GM18519 (cell line): ENCODE measurements around the gene UTY.

ENCODE experiments used
- ATAC-seq: cut with Tn5 transposase; IDR thresholded peaks from one replicate; pipeline ENCODE4 v1.9.1; 2021; ENCODE audit warnings: mild to moderate bottlenecking, moderate library complexity; ENCODE audit not compliant: unreplicated experiment, low FRiP score

UTY gene

GRCh38 chrY:13416869-13417661 lies 62.8 kb downstream of the UTY start:
- ATAC-seq = peak; percentile 82

DNA sequence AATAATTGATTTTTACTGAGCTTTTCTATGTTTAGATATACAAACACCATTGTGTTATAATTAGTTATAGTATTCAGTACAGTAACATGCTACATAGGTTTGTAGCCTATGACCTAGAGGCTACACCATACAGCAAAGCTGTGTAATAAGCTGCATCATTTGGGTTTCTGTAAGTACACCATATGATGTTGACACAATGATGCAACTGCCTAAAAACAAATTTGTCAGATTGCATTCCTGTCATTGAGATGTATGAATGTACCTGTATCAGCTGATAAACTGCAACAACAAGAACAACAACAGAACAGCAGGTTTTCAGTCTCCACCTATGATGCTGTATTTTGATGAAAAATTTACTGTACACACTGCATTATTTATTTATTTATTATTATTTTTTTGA lies 64.3 kb downstream of the UTY start:
- ATAC-seq = no peak

GRCh38 chrY:13398876-13399275 lies 81.0 kb downstream of the UTY start:
- no peak for ATAC-seq

DNA sequence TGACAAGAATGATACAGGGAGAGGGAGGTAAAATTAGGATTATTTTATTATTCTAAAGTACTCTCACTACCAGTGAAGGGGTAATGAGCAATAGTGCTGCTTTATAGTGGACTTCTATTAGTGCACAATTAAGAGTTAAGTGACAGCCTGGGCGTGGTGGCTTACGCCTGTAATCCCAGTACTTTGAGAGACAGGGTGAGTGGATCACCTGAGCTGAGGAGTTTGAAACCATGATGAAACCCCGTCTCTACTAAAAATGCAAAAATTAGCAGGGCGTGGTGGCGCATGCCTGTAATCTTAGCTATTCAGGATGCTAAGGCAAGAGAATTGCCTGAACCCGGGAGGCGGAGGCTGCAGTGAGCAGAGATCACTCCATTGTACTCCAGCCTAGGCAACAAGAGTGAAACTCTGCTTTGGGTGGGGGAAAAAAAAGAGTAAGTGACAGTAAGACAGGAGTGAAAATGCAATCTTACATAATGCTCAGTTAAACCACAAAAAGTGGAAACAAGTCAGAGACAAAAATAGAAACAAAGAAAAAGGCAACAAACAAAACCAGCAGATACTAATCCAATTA lies 98.6 kb downstream of the UTY start:
- ATAC-seq = peak; percentile 72

DNA sequence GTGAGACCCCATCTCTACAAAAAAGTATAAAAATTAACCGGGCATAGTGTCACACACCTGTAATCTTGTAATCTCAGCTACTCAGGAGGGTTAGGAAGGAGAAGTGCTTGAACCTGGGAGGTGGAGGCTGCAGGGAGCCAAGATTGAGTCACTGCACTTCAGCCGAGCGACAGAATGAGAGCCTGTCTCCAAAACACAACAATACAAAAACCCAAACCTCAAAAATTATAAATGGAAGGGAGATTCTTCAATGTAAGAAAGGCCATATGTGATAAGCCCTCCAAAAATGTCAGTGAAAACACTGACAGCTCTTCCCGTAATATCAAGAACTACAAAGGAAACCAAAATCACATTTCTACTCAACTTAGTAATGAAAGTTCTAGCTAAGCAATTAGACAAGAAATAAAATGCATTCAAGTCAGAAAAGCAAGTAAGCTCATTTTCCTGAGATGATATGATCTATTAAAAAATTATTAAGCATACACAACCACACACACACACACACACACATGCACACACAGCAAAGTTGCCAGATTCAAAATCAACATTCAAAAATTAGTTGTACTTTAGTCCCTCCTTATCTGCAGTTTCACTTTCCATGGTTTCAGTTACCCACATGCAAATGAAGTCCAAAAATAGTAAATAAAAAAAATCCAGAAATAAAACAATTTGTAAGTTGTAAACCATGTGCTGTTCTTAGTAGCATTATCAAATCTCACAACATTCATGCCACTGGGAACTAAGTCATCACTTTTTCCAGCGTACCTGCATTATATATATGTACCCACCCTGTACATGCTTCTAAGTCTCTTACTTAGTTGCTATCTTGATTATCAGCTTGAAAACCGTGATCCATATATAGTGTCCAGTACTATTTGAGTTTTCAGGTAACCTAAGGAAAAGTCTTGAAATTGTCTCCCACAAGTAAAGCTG lies 108.7 kb downstream of the UTY start:
- no peak for ATAC-seq

DNA sequence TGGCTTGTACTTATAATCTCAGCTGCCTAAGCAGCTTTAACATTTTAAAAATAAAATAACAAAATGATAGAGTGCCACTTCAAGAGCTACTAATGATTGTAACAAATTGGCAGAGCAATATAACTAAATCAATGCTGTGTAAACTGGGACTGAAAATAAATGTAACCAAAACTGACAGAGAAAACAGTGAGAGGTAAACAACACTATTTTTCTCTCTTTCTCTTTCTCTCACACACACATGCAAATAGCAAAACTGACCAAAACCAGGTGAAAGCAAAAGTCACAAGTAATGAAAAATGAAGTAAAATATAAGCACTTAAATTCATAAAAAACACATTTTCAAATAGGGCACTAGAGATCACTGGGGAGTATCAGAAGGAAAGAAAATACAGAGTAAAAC lies 109.6 kb downstream of the UTY start:
- no peak for ATAC-seq

GRCh38 chrY:13368513-13368845 lies 111.4 kb downstream of the UTY start:
- ATAC-seq = no peak

- no peak for ATAC-seq
These were observed 116.2 kb downstream of the UTY start for GRCh38 chrY:13363641-13364040.

GRCh38 chrY:13362662-13363061 lies 117.2 kb downstream of the UTY start:
- no peak for ATAC-seq

GRCh38 chrY:13361656-13362636 lies 117.9 kb downstream of the UTY start:
- no peak for ATAC-seq

DNA sequence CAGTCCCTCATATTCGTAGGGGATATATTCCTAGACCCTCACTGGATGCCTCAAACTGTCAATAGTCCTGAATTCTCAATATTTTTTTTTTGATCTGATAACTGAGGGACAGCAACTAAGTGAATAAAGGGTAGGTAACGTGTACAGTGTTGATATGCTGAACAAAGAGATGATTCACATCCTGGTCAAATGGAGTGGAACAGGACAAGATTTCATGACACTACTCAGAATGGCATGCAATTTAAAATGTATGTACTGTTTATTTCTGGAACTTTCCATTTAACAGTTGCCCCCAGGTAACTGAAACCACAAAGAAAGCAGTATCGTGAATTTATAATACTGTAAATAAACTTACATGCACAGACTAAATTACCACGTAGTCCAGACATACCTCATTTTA lies 128.4 kb downstream of the UTY start:
- ATAC-seq = no peak

- ATAC-seq = no peak
These were observed 132.7 kb downstream of the UTY start for GRCh38 chrY:13347106-13347505.

DNA sequence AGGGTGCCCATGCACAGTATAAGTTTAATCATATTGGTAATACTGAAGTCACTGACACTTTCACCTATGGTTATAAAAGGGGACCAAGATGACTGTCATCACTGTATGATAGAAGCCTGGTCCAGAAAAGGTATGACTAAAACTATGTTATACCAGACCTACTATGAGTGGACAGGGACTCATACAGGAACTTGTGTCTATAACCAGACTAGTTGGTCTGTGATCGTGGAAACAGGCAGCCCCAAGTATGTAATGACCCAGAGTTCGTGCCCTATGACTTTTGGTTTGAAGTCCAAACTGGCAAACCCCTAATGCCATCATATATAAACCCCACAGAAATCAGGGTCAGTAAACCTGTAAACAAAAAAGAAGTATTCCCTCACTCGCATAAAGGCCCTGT lies 134.3 kb downstream of the UTY start:
- no peak for ATAC-seq

GRCh38 chrY:13343307-13343946 lies 136.4 kb downstream of the UTY start:
- ATAC-seq = no peak

DNA sequence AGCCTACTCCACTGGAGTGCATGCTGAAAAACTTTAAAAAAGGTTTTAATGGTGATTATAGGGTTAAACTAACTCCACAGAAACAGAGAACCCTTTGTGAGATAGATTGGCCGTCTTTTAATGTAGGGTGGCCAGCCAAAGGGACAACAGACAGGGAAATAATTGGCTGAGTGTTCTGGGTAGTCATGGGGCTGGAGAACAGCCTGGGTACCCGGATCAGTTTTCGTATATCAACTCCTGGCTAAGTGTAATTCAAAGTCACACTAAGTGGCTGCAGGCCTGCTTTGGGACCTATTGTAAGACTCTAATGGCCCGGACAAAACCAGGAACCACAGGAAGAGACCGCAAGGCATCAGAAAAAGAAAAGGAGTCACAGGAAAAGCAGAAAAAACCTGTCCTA lies 139.9 kb downstream of the UTY start:
- no peak for ATAC-seq

DNA sequence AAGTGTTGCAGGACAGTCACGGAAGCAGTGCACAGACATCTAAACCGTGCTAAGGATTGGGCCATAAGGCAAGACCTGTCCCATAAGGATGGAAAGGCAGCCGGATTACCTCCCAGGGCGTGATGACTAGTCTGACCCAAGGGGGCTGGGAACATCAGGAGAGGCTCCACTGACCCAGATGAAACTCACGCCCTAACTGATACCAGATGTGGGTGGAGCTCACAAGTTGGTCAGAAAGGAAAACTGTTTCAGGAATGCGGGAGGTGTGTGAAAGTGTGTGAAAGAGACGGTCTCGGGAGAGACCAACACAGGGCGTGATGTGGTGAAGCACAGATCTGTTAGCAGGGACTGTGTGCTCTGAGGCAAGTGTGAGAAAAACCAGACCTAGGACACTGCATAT lies 140.5 kb downstream of the UTY start:
- no peak for ATAC-seq

DNA sequence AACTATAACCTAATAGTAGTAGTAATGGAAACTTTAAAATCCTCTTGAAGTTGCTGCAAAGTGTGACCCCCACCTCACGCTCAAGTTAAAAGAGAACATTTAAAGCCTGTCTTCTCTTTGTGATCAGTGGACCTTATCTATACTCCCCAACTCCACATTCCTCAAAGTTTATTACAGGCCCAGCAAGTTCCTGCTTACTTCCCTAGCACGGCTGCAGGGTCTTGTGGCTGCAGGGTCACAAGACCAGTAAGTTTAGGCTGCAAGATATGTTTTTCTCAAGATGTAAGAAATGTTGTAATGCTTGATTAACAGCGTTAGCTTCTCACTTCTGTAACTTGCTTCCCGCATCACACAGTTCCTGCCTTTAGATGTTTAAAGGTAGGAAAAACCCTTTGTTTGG lies 141.1 kb downstream of the UTY start:
- ATAC-seq = no peak

- no peak for ATAC-seq
These were observed 141.9 kb downstream of the UTY start for GRCh38 chrY:13337934-13338333.

GRCh38 chrY:13333791-13334190 lies 146.0 kb downstream of the UTY start:
- ATAC-seq = no peak

DNA sequence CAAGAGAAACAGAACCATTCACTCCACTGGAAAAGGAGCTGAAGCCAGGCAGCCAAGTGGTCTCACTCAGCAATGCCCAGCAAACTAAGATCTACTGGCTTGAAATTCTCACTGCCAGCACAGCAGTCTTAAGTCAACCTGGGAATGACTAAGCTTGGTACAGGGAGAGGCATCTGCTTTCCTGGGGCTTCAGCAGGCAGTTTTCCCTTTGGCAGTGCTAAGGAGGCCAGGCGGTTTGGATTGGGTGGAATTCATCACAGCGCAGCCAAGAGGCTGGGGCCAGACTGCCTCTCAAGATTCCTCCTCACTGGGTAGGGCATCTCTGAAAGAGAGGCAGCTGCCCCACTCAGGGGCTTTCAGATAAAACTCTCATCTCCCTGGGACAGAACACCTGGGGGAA lies 149.2 kb downstream of the UTY start:
- ATAC-seq = no peak
